AG04450 (cell line): ENCODE results near the gene NUCB1. TPM values are rescaled to one million over a fixed set of nuclear protein-coding genes. Genes with fewer than 3 reads are reported as not detected.
"Not testable (repeated sequence)": the region's sequence is repeated elsewhere in the genome, so short reads cannot be mapped to it uniquely, and the experiment has no call there.

Experiments used
- CTCF ChIA-PET: fragments of 300-600, 350-600 bp; formaldehyde crosslinking; extraction: SDS; loops from one replicate; lab custom pipeline; 2022; ENCODE audit warnings: antibody characterized with exemption, inconsistent platforms; lab: Charles Lee
- POLR2A ChIA-PET: fragments of 350-600 bp; formaldehyde crosslinking; extraction: SDS; loops from one replicate; lab custom pipeline; 2021; ENCODE audit warnings: antibody characterized with exemption, inconsistent platforms; lab: Yijun Ruan, JAX
- DNase-seq: peaks from one replicate; pipeline ENCODE4 v3.0.0-alpha.2; 2011; ENCODE audit warnings: low read depth, low spot score
- H3K27ac ChIP-seq: one replicate; pipeline ENCODE4 v1.5.1; 2012; ENCODE audit warnings: low read depth, low read length, control low read depth
- H3K27me3 ChIP-seq: one replicate; pipeline ENCODE4 v1.6.0; 2012; ENCODE audit warnings: low read length; ENCODE audit not compliant: control insufficient read depth, insufficient read depth
- H3K4me3 ChIP-seq: 2 replicates; pipeline ENCODE4 v1.5.1; 2011; ENCODE audit warnings: mild to moderate bottlenecking, low read depth, low read length, control low read depth
- H3K9me3 ChIP-seq: 2 replicates; pipeline ENCODE4 v1.5.1; 2012; ENCODE audit warnings: low read length; ENCODE audit not compliant: control insufficient read depth, insufficient read depth
- polyA plus RNA-seq: library from polyadenylated mRNA; depleted of rRNA; stranded (reverse); fragments of >200 nt; gene quantifications from 2 replicates; pipeline ENCODE4 v1.2.3, GENCODE V29; 2011
- TF ChIP-seq, protein P1 (sequence below): IDR thresholded peaks from 2 replicates; pipeline ENCODE4 v1.5.1; 2011; ENCODE audit warnings: low read depth, low read length, control low read depth, inconsistent platforms

Gene NUCB1
- polyA plus RNA-seq, 1 experiment = 123 TPM

DNA sequence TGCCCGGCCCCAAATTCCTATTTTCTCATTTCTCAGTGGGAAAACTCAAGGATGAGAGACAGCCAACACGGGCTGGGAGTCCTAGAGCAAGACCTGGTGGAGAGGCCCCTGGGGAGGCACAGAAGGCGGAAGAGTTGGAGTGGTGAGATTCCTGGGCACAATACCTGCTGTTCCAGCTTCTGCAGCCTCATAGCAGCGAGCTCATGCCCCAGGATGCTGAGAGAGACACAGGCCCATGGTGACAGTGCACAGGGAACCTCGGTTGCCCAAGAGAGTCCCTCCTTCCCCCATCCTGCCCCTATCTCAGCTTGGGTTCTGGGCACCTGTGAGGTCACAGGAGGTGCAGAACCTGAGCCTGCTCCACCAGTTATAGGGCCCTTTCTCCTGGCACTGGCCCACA, 2.9 kb upstream of the NUCB1 start:
- Histone ChIP-seq H3K27me3 (no peaks in the 10 kb centered on the region), H3K9me3 (no peaks in the 10 kb centered on the region; the same call in 1 of the 2 replicates), H3K27ac (no peak overlapping the region), H3K4me3 (no peak overlapping the region)
- DNase-seq = no peak
- TF ChIP-seq, protein P1, sequence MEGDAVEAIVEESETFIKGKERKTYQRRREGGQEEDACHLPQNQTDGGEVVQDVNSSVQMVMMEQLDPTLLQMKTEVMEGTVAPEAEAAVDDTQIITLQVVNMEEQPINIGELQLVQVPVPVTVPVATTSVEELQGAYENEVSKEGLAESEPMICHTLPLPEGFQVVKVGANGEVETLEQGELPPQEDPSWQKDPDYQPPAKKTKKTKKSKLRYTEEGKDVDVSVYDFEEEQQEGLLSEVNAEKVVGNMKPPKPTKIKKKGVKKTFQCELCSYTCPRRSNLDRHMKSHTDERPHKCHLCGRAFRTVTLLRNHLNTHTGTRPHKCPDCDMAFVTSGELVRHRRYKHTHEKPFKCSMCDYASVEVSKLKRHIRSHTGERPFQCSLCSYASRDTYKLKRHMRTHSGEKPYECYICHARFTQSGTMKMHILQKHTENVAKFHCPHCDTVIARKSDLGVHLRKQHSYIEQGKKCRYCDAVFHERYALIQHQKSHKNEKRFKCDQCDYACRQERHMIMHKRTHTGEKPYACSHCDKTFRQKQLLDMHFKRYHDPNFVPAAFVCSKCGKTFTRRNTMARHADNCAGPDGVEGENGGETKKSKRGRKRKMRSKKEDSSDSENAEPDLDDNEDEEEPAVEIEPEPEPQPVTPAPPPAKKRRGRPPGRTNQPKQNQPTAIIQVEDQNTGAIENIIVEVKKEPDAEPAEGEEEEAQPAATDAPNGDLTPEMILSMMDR = no peak
- CTCF ChIA-PET = no interaction called here
- POLR2A ChIA-PET = no interaction called here

DNA sequence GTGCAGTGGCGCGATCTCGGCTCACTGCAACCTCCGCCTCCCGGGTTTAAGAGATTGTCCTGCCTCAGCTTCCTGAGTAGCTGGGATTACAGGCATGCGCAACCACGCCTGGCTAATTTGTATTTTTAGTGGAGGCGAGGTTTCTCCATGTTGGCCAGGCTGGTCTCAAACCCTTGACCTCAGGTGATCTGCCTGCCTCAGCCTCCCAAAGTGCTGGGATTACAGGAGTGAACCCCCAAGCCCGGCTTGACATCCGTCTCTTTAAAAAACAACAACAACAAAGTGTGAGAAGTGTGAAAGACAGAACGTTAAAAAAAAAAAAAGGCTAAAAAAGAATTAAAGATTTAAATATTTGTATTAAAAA, 744 bp upstream of the NUCB1 start:
- peak overlapping the region; percentile 84 for H3K27ac ChIP-seq
- ChIA-PET POLR2A (interaction anchor here (0.9 to 2.6 kb wide), 9 partner anchors 19 to 71 kb away, joined by 4 to 19 read pairs (median 7); partner anchors contain the start of genes FTL and PPP1R15A), CTCF (interaction anchor here (2.2 kb wide), 1 partner anchor 71 kb away, joined by 9 read pairs; no protein-coding TSS in a partner anchor)
- not testable (repeated sequence) for DNase-seq, H3K27me3 ChIP-seq, H3K9me3 ChIP-seq
- H3K4me3 ChIP-seq = peak overlapping the region; percentile 94

DNA sequence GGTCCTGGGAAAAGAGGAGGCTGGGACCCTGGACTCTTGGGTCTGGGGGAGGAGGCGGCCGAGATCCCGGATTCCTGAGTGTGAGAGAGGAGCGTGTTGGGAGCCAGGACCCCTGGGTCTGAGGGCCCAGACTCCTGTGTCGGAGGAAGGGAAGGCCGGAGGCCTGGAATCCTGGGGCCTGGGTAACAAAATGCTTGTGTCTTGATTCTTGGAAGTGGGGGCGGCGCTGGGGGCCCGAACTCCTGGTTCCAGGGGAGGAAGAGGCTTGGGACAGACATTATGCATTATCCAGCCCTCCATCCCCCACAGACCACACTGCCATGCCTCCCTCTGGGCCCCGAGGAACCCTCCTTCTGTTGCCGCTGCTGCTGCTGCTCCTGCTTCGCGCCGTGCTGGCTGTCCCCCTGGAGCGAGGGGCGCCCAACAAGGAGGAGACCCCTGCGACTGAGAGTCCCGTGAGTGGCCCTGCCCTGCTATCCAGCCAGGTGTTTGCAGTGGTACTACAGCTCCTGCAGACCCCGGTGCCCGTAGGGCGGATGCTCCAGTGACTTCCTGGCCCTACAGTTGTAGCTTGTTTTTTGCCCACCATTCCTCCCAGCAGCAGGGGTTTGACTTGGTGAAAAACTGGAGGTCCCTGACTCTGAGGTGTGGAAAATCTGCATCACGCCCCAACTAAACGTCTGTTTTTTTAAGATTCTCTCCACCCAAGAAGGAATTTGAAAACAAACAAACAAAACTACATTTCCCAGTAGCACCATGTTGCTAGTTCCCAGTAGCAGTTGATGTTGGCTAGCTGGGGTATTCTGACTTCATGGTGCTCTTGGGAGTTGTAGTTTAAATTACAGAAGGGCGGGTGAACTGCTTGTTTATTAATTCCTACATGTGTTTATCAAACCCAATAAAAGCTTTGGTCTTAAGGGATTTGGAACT, 630 bp downstream of the NUCB1 start:
- CTCF ChIA-PET = interaction anchor here (0.7 to 2.2 kb wide), 4 partner anchors 22 to 93 kb away, joined by 3 to 9 read pairs (median 4); partner anchors contain the start of gene RUVBL2
- H3K27me3 ChIP-seq = no peaks in the 10 kb centered on the region

DNA sequence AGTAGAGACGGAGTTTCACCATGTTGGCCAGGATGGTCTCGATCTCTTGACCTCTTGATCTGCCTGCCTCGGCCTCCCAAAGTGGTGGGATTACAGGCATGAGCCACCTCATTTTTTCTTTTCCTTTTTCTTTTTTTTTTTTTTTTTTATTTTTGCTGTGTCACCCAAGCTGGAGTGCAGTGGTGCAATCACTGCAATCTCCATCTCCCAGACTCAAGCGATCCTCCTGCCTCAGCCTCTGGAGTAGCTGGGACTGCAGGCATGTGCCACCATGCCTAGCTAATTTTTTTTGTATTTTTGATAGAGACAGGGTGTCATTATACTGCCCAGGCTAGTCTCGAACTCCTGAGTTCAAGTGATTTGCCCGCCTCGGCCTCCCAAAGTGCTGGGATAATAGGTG, 2.2 kb downstream of the NUCB1 start:
- DNase-seq, H3K27me3 ChIP-seq, H3K9me3 ChIP-seq, POLR2A ChIA-PET, H3K4me3 ChIP-seq, H3K27ac ChIP-seq: not testable (repeated sequence)
- CTCF ChIA-PET = interaction anchor here (1.3 kb wide), 1 partner anchor 91 kb away, joined by 6 read pairs; the partner anchor contains the start of genes GYS1 and RUVBL2

More for the DNA sequence above, 630 bp downstream of the NUCB1 start:
- TF ChIP-seq, protein P1 = no peak
- POLR2A ChIA-PET = interaction anchor here (1.0 to 2.6 kb wide), 9 partner anchors 21 to 70 kb away, joined by 4 to 19 read pairs (median 7); partner anchors contain the start of genes BAX, FTL and PPP1R15A
- H3K9me3 ChIP-seq = no peaks in the 10 kb centered on the region; the same call in 1 of the 2 replicates
- peak overlapping the region; percentile 94 for H3K4me3 ChIP-seq
- peak overlapping the region; percentile 83 for H3K27ac ChIP-seq
- DNase-seq = no peak

DNA sequence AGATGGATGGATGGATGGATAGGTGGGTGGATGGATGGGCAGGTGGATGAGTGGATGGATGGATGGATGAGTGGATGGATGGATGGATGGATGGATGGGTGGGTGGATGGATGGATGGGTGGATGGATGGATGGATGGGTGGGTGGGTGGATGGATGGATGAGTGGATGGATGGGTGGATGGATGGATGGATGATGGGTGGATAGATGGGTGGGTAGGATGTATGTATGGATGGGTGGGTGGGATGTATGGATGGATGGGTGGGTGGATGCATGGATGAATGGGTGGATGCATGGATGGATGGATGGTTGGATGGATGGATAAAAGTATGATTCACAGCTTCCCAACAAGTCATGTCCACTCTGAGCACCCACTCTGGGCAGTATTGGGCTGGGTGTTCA, 3.7 kb downstream of the NUCB1 start:
- CTCF ChIA-PET = not testable (repeated sequence)

DNA sequence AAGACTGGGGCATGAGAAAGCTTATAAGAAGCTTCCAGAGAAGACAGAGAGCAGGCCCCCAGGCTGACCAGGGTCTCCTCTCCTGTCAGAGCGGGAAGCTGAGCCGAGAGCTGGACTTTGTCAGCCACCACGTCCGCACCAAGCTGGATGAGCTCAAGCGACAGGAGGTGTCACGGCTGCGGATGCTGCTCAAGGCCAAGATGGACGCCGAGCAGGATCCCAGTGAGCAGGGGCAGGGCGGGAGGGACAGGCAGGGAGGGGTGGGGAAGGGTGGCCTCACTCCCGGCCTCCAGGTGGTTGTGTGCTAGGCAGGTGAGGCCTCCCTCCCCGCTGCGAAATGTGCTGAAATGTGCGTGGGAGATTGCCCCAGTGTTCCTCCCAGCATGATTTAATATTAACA, 5.6 kb downstream of the NUCB1 start:
- H3K27me3 ChIP-seq = no peaks in the 10 kb centered on the region
- H3K4me3 ChIP-seq = no peak overlapping the region
- H3K9me3 ChIP-seq = no peaks in the 10 kb centered on the region; the same call in 1 of the 2 replicates
- ChIA-PET CTCF (no interaction called here), POLR2A (interaction anchor here (0.6 to 2.0 kb wide), 2 partner anchors 34 to 38 kb away, joined by 4 read pairs; partner anchors contain the start of gene PPP1R15A)
- DNase-seq = no peak
- H3K27ac ChIP-seq = no peak overlapping the region
- TF ChIP-seq, protein P1 = no peak

More for the DNA sequence above, 3.7 kb downstream of the NUCB1 start:
- H3K27me3 ChIP-seq, POLR2A ChIA-PET, H3K27ac ChIP-seq, H3K9me3 ChIP-seq, H3K4me3 ChIP-seq, DNase-seq: not testable (repeated sequence)
